Measurements from ENCODE around the gene SMPD4. TPM values are rescaled to one million over a fixed set of nuclear protein-coding genes. Genes with fewer than 3 reads are reported as not detected.
"Not testable (repeated sequence)": the region's sequence is repeated elsewhere in the genome, so short reads cannot be mapped to it uniquely, and the experiment has no call there.

Gene SMPD4, protein sequence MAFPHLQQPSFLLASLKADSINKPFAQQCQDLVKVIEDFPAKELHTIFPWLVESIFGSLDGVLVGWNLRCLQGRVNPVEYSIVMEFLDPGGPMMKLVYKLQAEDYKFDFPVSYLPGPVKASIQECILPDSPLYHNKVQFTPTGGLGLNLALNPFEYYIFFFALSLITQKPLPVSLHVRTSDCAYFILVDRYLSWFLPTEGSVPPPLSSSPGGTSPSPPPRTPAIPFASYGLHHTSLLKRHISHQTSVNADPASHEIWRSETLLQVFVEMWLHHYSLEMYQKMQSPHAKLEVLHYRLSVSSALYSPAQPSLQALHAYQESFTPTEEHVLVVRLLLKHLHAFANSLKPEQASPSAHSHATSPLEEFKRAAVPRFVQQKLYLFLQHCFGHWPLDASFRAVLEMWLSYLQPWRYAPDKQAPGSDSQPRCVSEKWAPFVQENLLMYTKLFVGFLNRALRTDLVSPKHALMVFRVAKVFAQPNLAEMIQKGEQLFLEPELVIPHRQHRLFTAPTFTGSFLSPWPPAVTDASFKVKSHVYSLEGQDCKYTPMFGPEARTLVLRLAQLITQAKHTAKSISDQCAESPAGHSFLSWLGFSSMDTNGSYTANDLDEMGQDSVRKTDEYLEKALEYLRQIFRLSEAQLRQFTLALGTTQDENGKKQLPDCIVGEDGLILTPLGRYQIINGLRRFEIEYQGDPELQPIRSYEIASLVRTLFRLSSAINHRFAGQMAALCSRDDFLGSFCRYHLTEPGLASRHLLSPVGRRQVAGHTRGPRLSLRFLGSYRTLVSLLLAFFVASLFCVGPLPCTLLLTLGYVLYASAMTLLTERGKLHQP
- 17.8 and 20.6 TPM in 2 replicates for total RNA-seq (2014; rRNA removed; shearing (Covaris generic))

DNA sequence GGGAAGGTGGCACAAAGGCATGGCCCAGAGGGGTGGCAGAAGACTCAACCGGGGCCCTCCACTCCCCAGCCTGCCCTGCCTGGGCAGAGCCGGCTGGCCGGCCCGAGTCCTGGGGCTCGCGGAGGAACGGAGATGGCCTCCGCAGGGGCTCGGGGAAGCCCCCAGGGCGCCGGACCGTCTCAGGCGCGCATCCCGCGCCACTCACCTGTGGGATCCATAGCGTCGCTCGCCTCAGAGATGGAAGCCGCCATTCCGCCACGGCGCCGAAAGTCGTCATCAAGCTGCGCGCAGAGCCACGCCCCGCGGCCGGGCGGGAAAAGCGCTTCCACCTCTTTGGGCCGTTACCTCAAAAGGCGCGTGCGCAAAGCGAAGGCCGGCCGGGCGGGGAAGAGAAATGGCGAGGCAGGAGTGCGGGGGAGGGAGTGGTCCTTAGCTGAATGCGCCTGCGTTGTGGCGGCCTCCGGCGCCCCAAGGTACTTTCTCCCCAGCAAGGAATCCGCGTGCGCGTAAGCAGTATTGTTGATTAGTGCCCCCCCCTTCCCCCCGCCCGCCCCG lies at the start of gene SMPD4:
SMPD4 (minus strand) TSS at position 278 of the 555 bp plus-strand sequence. CDS start 5,010 bp downstream, outside the sequence.
- peak; percentile 93 for DNase-seq (ENCODE audit: low spot score)

DNA sequence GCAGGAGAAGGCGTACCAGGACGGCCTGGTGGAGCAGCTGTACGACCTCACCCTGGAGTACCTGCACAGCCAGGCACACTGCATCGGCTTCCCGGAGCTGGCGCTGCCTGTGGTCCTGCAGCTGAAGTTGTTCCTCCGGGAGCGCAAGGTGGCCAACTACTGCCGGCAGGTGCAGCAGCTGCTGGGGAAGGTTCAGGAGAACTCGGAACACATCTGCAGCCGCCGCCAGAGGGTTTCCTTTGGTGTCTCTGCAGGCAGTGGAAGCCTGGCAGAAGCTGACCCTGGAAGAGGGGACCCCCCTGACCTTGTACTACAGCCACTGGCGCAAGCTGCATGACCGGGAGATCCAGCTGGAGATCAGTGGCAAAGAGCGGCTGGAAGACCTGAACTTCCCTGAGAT lies 49.5 kb upstream of the SMPD4 start:
- not testable (repeated sequence) for DNase-seq (ENCODE audit: low spot score)

DNA sequence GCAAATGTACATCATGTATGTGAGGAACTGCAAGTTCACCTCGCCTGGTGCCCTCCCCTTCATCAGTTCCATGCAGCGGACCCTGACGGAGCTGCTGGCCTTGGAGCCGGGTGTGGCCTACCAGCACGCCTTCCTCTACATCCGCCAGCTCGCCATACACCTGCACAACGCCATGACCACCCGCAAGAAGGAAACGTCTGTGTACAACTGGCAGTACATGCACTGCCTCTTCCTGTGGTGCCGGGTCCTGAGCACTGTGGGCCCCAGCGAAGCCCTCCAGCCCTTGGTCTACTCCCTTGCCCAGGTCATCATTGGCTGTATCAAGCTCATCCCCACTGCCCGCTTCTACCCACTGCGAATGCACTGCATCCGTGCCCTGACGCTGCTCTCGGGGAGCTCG lies 49.0 kb upstream of the SMPD4 start:
- DNase-seq (ENCODE audit: low spot score), result not testable (repeated sequence)

DNA sequence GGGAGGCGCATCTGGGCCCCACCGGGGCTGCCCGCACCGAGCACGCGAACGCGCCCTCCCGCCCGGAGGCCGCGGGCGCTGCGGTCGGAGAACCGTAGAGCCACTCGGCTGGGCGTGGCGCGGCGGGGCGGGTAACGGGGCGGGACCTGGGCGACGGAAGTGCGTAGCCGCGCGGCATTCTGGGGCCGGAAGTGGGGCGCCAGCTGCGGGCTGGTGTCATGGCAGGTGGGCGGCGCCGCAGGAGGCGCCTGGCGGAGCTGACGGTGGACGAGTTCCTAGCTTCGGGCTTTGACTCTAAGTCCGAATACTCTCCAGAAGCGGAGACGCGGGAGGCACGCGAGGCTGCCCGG lies 47.7 kb upstream of the SMPD4 start:
- not testable (repeated sequence) for DNase-seq (ENCODE audit: low spot score)

DNA sequence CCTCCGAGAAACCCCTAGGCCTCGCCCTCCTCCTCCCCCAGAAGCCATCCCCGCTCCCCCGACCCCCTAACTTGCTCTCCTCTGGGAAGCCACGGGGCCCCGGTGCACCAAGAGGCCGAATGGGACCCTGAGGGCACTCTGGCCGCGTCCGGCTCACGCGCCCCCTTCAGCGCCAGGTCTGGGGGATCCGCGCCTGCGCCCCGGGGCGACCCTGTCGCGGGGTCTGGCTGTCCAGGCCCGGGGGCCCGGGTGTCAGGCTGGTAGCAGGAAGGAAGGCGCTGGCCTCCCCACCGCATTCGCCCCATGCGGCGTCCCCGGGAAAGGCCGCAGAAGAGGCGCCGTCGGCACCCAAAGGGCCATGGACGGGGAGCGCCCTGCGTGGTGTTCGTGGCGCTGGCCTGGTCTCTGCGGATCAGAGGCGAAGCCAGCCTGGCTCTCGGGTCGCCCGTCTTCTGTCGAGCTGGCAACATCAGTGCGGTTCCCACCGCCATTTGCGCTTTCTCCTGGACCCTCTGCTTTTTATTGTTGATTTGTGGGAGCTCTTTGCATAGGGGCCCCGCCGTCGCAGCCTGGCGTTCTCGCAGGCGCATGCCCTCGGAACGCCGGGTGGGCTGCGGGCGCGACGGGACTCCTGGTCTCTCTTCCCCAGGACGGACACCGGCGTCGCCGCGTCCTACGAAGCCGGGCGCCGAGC lies 47.2 kb upstream of the SMPD4 start:
- DNase-seq (ENCODE audit: low spot score), result not testable (repeated sequence)

DNA sequence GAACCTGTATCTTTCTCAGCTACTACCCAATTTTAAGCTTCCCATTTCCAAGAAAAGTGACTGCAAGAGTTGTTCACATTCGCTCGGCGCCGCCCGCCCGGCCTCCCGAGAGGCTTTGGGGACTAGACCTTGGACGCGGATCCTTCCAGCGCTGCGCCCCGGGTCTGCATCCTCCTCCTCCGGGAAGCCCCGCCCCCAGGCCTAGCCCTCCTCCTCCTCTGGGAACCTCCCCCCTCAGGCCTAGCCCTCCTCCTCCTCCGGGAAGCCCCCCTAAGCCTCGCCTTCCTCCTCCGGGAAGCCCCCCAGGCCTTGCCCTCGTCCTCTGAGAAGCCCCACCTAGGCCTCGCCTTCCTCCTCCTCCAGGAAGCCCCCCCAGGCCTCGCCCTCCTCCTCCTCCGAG lies 46.6 kb upstream of the SMPD4 start:
- DNase-seq (ENCODE audit: low spot score), result not testable (repeated sequence)

DNA sequence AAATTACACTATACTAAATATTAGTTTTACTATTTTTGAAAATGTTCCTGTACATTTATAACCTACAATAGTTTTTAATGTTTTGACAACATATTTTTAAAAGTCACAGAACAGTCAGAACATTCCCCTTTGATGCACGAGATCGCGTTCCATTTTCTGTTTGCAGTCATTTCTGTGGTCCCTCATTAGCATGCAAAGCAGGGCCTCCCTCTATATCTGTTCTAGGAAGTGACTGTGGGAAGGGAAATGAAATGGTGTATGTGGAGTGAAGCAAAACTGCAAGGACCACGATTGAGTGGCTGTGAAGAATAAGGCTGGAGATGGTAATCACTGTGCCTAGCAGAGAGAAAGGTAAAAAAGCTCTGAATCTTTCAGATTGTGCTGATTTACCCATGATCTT lies 41.1 kb upstream of the SMPD4 start:
- DNase-seq (ENCODE audit: low spot score), result not testable (repeated sequence)

DNA sequence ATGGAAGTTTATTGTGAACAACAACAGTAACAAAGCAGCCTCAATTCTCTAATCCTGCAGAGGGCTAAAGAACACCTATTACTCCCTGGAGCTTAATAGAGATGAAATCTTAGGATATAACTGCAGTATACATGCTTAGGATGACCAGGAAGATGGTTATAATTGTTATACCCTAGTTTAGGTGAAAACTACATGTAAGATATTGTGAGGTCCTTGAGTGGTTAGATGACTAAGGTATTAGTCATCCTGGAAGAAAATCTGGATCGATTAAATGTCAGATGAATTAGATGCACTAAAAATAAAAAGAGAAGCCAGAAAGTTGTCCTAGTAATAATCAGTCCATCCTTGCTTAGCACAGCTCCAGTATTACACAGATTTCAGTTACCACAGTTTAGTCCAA lies 39.1 kb upstream of the SMPD4 start:
- DNase-seq (ENCODE audit: low spot score), result not testable (repeated sequence)

DNA sequence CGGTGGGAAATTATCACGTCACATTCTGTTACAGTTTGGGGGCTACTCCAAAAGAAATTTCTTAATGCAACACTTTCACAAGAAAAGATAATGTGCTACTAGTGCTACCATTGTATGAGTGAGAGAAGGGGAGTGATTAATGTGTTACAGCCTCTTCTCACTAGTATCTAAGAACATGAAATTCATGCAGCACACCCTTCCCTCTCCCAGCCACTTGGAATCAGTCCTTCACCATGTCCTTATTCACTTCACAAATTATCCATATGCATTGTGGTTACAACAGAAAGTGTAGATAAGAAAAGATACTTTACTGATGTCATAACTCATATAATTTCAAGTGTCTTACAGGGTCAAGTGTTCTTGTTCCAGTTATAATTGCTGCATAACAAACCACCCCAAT lies 37.7 kb upstream of the SMPD4 start:
- DNase-seq (ENCODE audit: low spot score), result not testable (repeated sequence)

DNA sequence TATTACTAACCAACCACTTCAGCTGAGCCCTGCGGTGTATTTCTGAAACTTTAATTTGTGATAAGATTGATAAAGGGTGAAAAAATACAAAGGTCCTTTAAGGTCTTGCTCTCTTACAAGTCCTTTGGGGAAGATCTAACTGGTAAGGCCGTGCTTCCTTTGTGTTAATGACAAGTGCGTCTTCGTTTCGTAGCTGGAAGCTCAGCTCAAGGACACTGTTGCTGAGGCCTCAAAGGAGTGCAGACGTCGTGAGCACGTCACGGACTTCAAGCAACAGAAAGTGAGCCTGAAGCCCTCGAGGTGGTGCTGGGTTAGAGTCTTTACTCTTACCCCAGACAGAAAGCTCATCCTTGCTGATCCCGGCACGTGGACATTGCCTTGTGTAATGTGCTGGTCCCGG lies 25.6 kb upstream of the SMPD4 start:
- not testable (repeated sequence) for DNase-seq (ENCODE audit: low spot score)

DNA sequence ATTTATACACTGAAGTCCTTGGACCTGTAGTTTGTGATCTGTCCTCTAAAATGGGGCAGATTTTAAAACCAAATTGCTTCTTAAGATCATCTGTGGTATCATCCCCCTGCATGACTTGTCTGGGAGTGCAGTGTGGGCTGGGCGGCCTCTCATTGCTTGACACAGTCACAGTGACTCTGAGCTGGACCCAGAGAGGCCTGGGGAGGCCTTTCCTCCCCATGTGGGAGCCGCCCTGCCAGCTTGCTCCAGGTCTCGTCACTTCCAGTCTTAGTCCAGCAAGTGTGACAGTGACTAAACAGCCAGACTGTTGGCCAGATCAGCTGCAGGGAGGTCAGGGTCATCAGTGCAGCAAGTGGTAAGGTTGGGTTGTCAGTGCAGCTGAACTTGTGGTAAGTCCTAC lies 21.7 kb upstream of the SMPD4 start:
- DNase-seq (ENCODE audit: low spot score), result not testable (repeated sequence)

DNA sequence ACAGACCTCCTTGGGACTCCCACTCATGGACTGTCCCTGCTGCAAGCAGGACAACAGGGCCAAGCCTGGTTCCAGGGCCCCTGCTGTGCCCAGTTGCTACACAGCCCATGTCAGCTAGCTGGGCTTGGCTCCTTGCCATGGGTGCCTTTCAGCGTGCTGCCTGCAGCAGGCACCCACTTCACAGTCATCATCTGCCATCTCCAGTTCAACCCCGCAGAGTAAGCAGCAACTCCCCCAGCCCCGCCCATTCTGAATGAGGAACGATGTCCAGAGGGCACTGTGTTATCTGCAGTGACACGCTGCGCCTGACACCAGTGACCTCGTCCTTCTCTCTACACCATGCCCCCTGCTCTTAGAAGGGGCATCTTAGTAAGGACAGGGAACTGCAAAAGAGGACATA lies 21.1 kb upstream of the SMPD4 start:
- not testable (repeated sequence) for DNase-seq (ENCODE audit: low spot score)

DNA sequence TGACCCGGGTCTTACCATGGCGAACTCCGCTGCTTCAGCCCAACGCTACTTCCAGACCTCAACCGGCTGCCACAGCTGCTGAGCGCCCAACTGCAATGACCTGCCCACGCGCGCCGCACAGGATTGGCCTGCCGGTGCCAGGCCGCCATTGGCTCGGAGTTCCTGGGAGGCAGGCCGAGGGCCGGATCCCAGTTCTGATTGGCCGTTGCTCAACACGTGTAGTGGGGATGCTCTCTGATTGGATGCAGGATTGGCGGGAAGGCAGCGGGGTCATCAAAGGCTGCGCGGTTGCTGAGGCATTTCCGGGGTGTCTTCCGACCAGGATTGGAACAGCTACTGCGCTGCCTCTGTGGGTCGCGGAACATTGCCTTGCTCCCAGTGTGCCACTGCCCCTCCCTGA lies 16.9 kb upstream of the SMPD4 start, which contains the start of gene TUBA3E:
TUBA3E (minus strand) TSS at position 97 of the 400 bp plus-strand sequence; CDS start at position 18, 79 bp downstream.
- DNase-seq (ENCODE audit: low spot score), result no peak

DNA sequence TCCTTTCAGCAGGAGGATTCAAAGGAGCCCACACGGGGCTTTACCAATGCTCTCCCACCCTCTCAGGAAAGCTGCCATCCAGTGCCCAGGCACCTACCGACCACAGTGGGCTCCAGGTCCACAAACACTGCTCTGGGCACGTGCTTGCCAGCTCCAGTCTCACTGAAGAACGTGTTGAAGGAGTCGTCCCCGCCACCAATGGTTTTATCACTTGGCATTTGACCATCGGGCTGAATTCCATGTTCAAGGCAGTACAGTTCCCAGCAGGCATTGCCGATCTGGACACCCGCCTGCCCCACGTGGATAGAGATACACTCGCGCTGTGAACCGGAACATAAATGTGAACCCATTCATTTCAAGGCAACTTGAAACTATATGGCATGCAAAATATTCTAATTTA lies 14.7 kb upstream of the SMPD4 start:
- not testable (repeated sequence) for DNase-seq (ENCODE audit: low spot score)

DNA sequence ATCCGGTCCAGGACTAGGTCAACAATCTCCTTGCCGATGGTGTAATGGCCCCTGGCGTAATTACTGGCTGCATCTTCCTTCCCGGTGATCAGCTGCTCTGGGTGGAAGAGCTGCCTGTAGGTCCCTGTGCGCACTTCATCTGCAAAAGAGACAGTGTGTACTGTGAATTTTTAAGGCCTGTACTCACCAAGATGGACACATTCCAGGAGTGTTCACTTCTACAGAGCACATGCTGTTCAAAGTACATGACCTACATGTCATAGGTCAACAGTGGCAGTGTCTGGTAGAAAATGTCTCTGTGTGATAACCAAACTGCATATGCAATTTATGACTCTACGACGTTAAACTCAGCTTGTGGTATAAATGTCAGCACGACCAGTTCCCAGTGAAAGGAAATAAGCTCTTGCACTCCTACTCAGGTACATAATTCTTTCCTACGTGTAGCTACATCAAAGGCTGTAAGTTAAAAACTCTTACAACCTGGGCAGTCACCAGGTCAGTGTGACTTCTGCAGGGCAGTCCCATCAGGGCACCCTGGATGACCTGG lies 13.8 kb upstream of the SMPD4 start:
- DNase-seq (ENCODE audit: low spot score), result not testable (repeated sequence)

DNA sequence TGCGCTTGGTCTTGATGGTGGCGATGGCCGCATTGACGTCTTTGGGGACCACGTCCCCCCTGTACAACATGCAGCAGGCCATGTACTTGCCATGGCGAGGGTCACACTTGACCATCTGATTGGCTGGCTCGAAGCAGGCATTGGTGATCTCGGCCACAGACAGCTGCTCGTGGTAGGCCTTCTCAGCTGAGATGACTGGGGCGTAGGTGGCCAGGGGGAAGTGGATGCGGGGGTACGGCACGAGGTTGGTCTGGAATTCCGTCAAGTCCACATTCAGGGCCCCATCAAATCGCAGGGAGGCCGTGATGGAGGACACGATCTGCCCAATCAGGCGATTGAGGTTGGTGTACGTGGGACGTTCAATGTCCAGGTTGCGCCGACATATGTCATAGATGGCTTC lies 12.4 kb upstream of the SMPD4 start:
- DNase-seq (ENCODE audit: low spot score), result not testable (repeated sequence)

DNA sequence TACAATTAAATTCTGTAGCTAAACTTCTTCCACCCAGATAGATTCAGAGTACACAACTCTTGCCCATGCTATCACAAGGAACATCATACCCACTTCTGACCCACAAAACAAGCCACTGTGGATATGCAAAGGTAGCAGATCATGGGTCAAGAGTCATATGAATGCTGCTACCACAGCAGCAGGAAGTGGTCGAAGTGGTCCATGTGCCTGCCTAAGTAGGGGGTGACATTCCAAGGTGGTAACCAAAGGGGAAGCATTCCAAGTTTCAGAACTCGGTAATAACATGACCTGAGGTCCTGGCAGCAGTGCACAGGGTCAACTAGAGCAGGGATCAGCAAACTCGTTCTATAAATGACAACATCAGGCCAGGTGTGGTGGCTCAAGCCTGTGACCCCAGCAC lies 11.0 kb upstream of the SMPD4 start:
- DNase-seq (ENCODE audit: low spot score), result not testable (repeated sequence)

DNA sequence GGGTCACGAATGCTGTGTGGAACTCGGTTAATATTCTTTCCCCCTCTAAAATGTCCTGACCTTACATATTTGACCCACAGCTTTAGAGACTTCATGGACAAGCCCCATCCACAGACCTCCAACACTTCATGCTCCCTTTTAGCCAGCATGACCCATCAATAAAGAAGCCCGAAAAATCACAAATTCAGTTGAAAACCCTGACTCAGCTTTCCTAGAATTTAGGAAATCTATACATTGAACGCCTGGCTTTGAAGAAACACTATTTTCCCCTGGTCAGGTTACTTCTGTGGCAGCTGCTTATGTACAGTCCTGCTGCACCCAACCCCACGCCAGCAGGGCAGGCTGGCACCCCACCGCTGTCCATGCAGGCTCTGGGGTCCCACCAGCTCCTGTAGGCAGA lies 9.9 kb upstream of the SMPD4 start:
- not testable (repeated sequence) for DNase-seq (ENCODE audit: low spot score)

DNA sequence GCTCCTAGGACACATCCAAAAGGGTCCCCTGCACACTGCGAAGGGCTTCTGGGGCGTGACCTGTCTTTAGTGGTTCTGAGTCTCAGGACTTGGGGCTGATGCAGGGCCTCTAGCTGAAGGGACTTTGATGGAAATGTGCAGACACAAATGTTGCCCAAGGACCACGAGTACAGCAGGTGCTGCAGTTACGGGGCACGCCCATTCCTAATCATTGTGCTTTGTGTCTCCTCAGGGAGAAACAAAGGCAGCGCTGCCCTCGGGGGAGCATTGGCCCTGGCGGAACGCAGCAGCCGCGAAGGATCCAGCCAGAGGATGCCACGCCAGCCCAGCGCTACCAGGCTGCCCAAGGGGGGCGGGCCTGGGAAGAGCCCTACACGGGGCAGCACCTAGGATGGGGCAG lies 8.8 kb upstream of the SMPD4 start:
- DNase-seq (ENCODE audit: low spot score), result no peak

DNA sequence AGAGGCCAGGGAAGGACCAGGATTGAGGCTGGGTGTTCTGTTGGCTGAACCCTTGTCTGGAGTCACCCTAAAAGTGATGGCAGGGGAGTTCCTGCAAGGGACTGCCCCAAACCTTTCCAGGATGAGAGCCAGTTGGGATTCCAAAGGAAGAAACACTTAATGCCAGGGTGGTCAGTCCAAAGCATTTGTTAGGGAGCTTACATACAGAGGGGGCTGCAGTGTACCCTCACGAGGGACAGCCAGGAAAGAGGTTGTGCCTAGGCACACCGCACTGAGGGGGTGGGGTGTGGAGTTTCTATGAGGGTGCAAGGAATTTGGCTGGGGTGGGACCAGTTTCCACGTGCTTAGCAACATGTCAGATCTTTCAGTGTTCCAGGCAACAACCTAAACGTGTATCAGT lies 7.6 kb upstream of the SMPD4 start:
- DNase-seq (ENCODE audit: low spot score), result not testable (repeated sequence)
